GM23338 (cell line): Measurements from ENCODE around the gene PHC2.

Experiments used
- CREB1 ChIP-seq: fragments of 250-450 bp; sonication (Bioruptor Pico); IDR thresholded peaks from 2 replicates; pipeline ENCODE4 v1.5.0; 2020; ENCODE audit warnings: low read depth, mild to moderate bottlenecking, moderate library complexity
- CTCF ChIP-seq, 2 experiments: fragments of 200-600 bp in 1 of 2; sonication (generic) in 1 of 2; conservative IDR thresholded peaks; 2 replicates each; pipeline versions ENCODE4 v1.5.1 to v1.6.1; 2016 to 2017; ENCODE audit warnings: antibody characterized with exemption in 2 of 2, low read depth in 2 of 2, mild to moderate bottlenecking in 2 of 2, moderate library complexity in 1 of 2
- EZH2phosphoT487 ChIP-seq: fragments of 200-600 bp; sonication (generic); IDR thresholded peaks from one replicate; pipeline ENCODE4 v1.8.1; 2018; ENCODE audit warnings: antibody characterized with exemption; ENCODE audit not compliant: unreplicated experiment
- ZNF331 ChIP-seq: fragments of 250-450 bp; sonication (Bioruptor Pico); IDR thresholded peaks from 2 replicates; pipeline ENCODE4 v1.5.0; 2020; ENCODE audit warnings: low read depth, mild to moderate bottlenecking, moderate library complexity

DNA sequence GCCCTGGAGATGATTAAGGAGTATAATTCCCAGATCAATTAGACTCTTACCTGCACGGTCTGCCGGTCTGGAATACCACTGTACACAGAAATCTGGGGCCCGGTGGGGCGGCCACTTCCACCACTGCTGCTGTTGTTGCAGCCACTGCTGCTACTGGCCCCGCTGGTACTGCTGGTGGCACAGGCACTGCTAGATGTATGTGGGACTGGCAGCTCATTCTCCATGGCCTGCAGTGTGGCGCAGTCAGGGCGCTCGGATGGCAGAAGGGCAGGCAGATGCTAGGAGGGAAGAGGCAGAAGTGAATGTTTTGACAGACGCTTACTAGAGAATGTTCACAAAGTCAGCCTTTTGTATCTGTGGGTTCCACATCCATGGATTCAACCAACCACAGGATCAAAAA, 55.6 kb downstream of the PHC2 start:
- TF ChIP-seq CREB1 (no peak), ZNF331 (no peak), CTCF (conservative IDR thresholded peaks at IDR 0.05; ENCODE audit: low read depth in 2 of 2) (no peak), EZH2phosphoT487 (no peak)
